ENCODE results near the gene ADAM12. TPM values are rescaled to one million over a fixed set of nuclear protein-coding genes. Genes with fewer than 3 reads are reported as not detected.

ADAM12 gene
- total RNA-seq, 4 donors from 2014 or later: under 0.01 to 60.8 (median 0.64) TPM; not detected in 1

DNA sequence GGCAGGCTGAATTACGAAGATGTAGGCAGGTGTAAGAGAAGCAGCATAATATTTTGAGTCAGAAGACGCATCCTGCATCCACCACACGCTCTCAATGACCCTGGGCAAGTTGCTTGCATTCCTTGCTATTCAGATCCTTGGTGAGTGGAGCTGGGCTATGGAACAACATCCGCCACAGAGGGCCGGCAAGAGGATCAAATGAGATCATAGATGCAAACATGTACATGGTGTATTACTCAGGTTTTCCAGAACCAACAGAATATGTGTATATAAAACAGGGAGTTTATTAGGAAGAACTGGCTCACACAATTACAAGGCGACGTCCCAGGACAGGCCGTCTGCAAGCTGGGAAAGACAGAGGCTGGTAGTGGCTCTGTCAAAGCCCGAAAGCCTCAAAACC lies 51.5 kb downstream of the ADAM12 start:
- Histone ChIP-seq H3K27ac (no peak overlapping the region), H3K4me3 (no peak overlapping the region), H3K27me3 (no peaks in the 10 kb centered on the region), H3K9me3 (no peaks in the 10 kb centered on the region), H3K4me1 (no peaks in the 10 kb centered on the region), H3K36me3 (no peaks in the 10 kb centered on the region)
- no peak for DNase-seq
- TF ChIP-seq, protein P1, sequence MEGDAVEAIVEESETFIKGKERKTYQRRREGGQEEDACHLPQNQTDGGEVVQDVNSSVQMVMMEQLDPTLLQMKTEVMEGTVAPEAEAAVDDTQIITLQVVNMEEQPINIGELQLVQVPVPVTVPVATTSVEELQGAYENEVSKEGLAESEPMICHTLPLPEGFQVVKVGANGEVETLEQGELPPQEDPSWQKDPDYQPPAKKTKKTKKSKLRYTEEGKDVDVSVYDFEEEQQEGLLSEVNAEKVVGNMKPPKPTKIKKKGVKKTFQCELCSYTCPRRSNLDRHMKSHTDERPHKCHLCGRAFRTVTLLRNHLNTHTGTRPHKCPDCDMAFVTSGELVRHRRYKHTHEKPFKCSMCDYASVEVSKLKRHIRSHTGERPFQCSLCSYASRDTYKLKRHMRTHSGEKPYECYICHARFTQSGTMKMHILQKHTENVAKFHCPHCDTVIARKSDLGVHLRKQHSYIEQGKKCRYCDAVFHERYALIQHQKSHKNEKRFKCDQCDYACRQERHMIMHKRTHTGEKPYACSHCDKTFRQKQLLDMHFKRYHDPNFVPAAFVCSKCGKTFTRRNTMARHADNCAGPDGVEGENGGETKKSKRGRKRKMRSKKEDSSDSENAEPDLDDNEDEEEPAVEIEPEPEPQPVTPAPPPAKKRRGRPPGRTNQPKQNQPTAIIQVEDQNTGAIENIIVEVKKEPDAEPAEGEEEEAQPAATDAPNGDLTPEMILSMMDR (IDR thresholded peaks at IDR 0.05): no peak
- TF ChIP-seq POLR2A (IDR thresholded peaks at IDR 0.05): no peak
- intact Hi-C loops (cut with DNase I; ENCODE audit: low total_unique reads): no loop called here

DNA sequence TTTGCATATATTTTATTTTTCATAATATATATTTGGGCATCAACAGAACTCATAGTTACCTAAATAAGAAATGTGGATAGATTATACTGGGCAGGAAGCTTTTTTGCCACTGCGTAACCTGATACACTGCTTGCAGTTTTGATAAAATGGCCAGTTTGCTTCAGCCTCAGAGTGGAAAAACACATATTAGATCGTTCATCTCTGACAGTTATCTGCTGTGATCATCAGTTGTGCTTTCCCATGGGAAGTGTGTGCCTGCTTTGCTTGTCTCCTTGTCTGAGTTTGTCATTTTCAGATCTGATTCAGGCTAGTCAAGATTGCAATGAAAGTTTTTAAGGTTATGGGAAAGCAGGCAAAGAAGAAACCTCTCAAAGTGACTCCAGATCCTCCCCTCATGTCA lies 54.0 kb downstream of the ADAM12 start:
- no peak for DNase-seq
- Histone ChIP-seq H3K36me3 (no peaks in the 10 kb centered on the region), H3K4me3 (no peak overlapping the region), H3K9me3 (no peaks in the 10 kb centered on the region), H3K27ac (no peak overlapping the region), H3K4me1 (no peaks in the 10 kb centered on the region), H3K27me3 (no peaks in the 10 kb centered on the region)
- TF ChIP-seq POLR2A (IDR thresholded peaks at IDR 0.05): no peak
- TF ChIP-seq, protein P1 (IDR thresholded peaks at IDR 0.05): no peak
- intact Hi-C loops (cut with DNase I; ENCODE audit: low total_unique reads): no loop called here

DNA sequence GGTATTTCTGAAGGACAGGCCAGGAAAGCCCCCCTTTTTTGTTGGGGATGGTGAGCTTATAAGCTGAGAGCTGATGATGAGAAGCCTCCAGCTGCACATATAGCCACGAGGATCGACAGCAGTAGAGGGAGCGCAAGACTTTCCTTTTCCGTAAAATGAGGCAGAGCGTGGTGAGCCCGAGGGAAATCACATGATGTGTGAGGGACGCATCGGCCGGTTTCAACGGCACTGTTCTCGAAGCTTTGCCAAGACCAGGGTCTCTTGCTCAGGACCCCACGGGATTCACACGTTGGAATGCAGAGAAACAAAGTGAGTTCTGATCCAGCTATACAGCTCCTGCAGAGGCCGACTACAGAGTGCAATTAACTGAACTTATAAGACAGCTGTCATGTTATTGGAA lies 55.7 kb downstream of the ADAM12 start:
- H3K4me3 ChIP-seq: no peak overlapping the region
- no peaks in the 10 kb centered on the region for H3K9me3 ChIP-seq
- no peaks in the 10 kb centered on the region for H3K27me3 ChIP-seq
- no peaks in the 10 kb centered on the region for H3K36me3 ChIP-seq
- intact Hi-C loops (cut with DNase I; ENCODE audit: low total_unique reads): no loop called here
- no peaks in the 10 kb centered on the region for H3K4me1 ChIP-seq
- H3K27ac ChIP-seq: no peak overlapping the region
- TF ChIP-seq, protein P1 (IDR thresholded peaks at IDR 0.05): no peak
- DNase-seq: no peak

DNA sequence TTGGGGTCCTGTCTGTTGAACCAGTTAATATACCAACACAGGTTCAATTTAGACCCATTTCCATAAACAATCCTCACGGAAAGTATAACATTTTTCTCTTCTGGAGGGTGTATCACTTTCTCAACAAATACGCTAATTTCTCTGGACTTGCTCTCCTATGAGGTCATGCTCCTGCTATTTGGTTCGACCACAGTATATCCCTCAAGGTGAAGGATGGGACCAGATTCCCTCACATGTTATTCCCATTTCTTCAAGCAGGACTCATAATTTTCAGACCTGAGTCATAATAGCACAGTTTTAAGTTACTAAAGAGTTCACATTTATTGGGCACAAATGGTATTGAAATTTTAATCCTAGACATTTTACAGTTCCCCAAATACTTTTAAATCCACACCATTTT lies 57.2 kb downstream of the ADAM12 start:
- Histone ChIP-seq H3K9me3 (no peaks in the 10 kb centered on the region), H3K4me1 (no peaks in the 10 kb centered on the region), H3K4me3 (no peak overlapping the region), H3K36me3 (no peaks in the 10 kb centered on the region), H3K27ac (no peak overlapping the region), H3K27me3 (no peaks in the 10 kb centered on the region)
- no peak for DNase-seq
- TF ChIP-seq POLR2A (IDR thresholded peaks at IDR 0.05): no peak
- TF ChIP-seq, protein P1 (IDR thresholded peaks at IDR 0.05): no peak
- intact Hi-C loops (cut with DNase I; ENCODE audit: low total_unique reads): no loop called here

DNA sequence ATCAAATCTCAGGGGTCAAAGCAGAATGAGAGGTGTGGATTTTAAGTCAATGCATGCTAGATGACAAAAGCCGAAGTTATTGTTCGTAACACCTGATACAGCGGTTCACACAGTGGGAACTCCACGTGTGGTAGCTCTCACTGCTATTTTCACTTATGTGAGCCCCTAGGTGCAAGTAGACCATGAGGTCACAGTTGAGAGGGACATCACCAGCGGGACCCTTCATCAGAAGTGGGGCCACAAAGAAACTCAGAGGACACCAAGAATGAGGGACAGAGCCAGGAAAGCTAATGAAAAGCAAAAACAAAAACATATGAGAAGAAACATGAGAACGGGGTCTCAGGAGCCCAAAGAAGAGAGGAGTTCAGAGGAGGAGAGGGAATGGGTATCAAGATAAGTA lies 63.5 kb downstream of the ADAM12 start:
- Histone ChIP-seq H3K4me3 (no peak overlapping the region), H3K9me3 (no peaks in the 10 kb centered on the region), H3K36me3 (no peaks in the 10 kb centered on the region), H3K27me3 (no peaks in the 10 kb centered on the region), H3K27ac (no peak overlapping the region), H3K4me1 (no peaks in the 10 kb centered on the region)
- intact Hi-C loops (cut with DNase I; ENCODE audit: low total_unique reads): no loop called here
- DNase-seq: no peak
- TF ChIP-seq POLR2A (IDR thresholded peaks at IDR 0.05): no peak
- TF ChIP-seq, protein P1 (IDR thresholded peaks at IDR 0.05): no peak

All from uterus (tissue), 4 donors.